Smooth muscle cell (in vitro differentiated cells): ENCODE data around the gene PRSS57. TPM values are rescaled to one million over a fixed set of nuclear protein-coding genes. Genes with fewer than 3 reads are reported as not detected.
A peak's percentile ranks its signal among the peaks of the same experiment; 100 is the strongest.

Experiments used
- DNase-seq: peaks from one replicate; lab custom pipeline; 2025; ENCODE audit not compliant: unreplicated experiment; lab: John Stamatoyannopoulos, UW
- H2AFZ ChIP-seq: fragments of 200-600 bp; sonication (generic); 2 replicates; pipeline ENCODE4 v1.6.0; 2016; ENCODE audit warnings: antibody characterized with exemption, low read depth, mild to moderate bottlenecking
- H3F3A ChIP-seq: fragments of 200-600 bp; sonication (generic); 2 replicates; pipeline ENCODE4 v1.6.0; 2017; ENCODE audit warnings: antibody characterized with exemption, low read depth
- H3K27ac ChIP-seq: fragments of 200-600 bp; sonication (generic); 2 replicates; pipeline ENCODE4 v1.5.1; 2016; ENCODE audit warnings: low read depth, mild to moderate bottlenecking
- H3K27me3 ChIP-seq: fragments of 200-600 bp; sonication (generic); 2 replicates; pipeline ENCODE4 v1.6.1; 2016; ENCODE audit warnings: low read depth, mild to moderate bottlenecking
- H3K36me3 ChIP-seq: fragments of 200-600 bp; sonication (generic); 2 replicates; pipeline ENCODE4 v1.5.1; 2016; ENCODE audit warnings: low read depth
- H3K4me1 ChIP-seq: fragments of 200-600 bp; sonication (generic); 2 replicates; pipeline ENCODE4 v1.5.1; 2016; ENCODE audit warnings: low read depth
- H3K4me2 ChIP-seq: fragments of 200-600 bp; sonication (generic); 2 replicates; pipeline ENCODE4 v1.6.0; 2016; ENCODE audit warnings: mild to moderate bottlenecking
- H3K4me3 ChIP-seq: fragments of 200-600 bp; sonication (generic); 2 replicates; pipeline ENCODE4 v1.5.1; 2016; ENCODE audit warnings: mild to moderate bottlenecking
- H3K79me2 ChIP-seq: fragments of 200-600 bp; sonication (generic); 2 replicates; pipeline ENCODE4 v1.6.0; 2016; ENCODE audit warnings: low read depth, mild to moderate bottlenecking
- H3K9ac ChIP-seq: fragments of 200-600 bp; sonication (generic); 2 replicates; pipeline ENCODE4 v1.6.0; 2016; ENCODE audit warnings: low read depth
- H3K9me3 ChIP-seq: fragments of 200-600 bp; sonication (generic); replicated peaks from 2 replicates; pipeline ENCODE4 v1.5.1; 2016; ENCODE audit warnings: low read depth
- H4K20me1 ChIP-seq: fragments of 200-600 bp; sonication (generic); 2 replicates; pipeline ENCODE4 v1.6.0; 2016; ENCODE audit warnings: low read depth
- CTCF ChIP-seq: fragments of 200-600 bp; sonication (generic); IDR thresholded peaks from 2 replicates; pipeline ENCODE4 v1.5.1; 2017; ENCODE audit warnings: borderline replicate concordance, mild to moderate bottlenecking, antibody characterized with exemption; ENCODE audit not compliant: insufficient read depth, poor library complexity, severe bottlenecking
- WGBS: methylation state at CpG from one replicate; pipeline ENCODE4 v1.1.7; 2016; ENCODE audit warnings: low lambda C conversion rate; 5-methylcytosine and 5-hydroxymethylcytosine counted together
- polyA plus RNA-seq: library from polyadenylated mRNA; unstranded; fragments of >200 nt; fragmentation: Nextera tagmentation; extraction: Ambion mirVana; gene quantifications from 2 replicates; pipeline ENCODE4 v1.2.1, GENCODE V29; 2016
- total RNA-seq: library from RNA; depleted of rRNA; stranded (reverse); fragments of >200 nt; gene quantifications from 2 replicates; pipeline ENCODE4 v1.2.3, GENCODE V29; 2014

Gene PRSS57
- total and polyA plus RNA-seq, 2 experiments from 2014 or later = not detected

- Histone ChIP-seq H3K9ac (no peak overlapping the region), H3K79me2 (no peaks in the 10 kb centered on the region), H3K4me3 (no peak overlapping the region), H3K36me3 (no peaks in the 10 kb centered on the region), H2AFZ (no peak overlapping the region), H3K9me3 (no peaks in the 10 kb centered on the region), H3K4me2 (no peak overlapping the region), H3K27me3 (no peaks in the 10 kb centered on the region), H3F3A (no peaks in the 10 kb centered on the region), H3K4me1 (no peaks in the 10 kb centered on the region), H4K20me1 (no peaks in the 10 kb centered on the region), H3K27ac (no peak overlapping the region)
- no peak for DNase-seq
- no peak for TF ChIP-seq CTCF
- 96% methylated on average over 34 of the region's 70 CpGs for WGBS
Measured at GRCh38 chr19:642767-643727, 52.2 kb downstream of the PRSS57 start.

GRCh38 chr19:641702-642101 is 53.5 kb downstream of the PRSS57 start:
- no peak for DNase-seq
- Histone ChIP-seq H3K27ac (no peak overlapping the region), H2AFZ (no peak overlapping the region), H3F3A (no peaks in the 10 kb centered on the region), H3K79me2 (no peaks in the 10 kb centered on the region), H3K4me2 (no peak overlapping the region), H3K9me3 (no peaks in the 10 kb centered on the region), H3K4me1 (no peaks in the 10 kb centered on the region), H3K9ac (no peak overlapping the region), H4K20me1 (no peaks in the 10 kb centered on the region), H3K4me3 (no peak overlapping the region), H3K36me3 (no peaks in the 10 kb centered on the region), H3K27me3 (no peaks in the 10 kb centered on the region)
- no peak for TF ChIP-seq CTCF
- WGBS = 89% methylated on average over 17 of the region's 17 CpGs

GRCh38 chr19:640606-641189 is 54.6 kb downstream of the PRSS57 start:
- Histone ChIP-seq H2AFZ (no peak overlapping the region), H3K27me3 (no peaks in the 10 kb centered on the region), H3K4me1 (no peaks in the 10 kb centered on the region), H3K79me2 (no peaks in the 10 kb centered on the region), H4K20me1 (no peaks in the 10 kb centered on the region), H3K9ac (no peak overlapping the region), H3K9me3 (no peaks in the 10 kb centered on the region), H3K36me3 (no peaks in the 10 kb centered on the region), H3F3A (no peaks in the 10 kb centered on the region), H3K4me2 (no peak overlapping the region), H3K27ac (no peak overlapping the region), H3K4me3 (no peak overlapping the region)
- TF ChIP-seq CTCF = no peak
- DNase-seq = no peak
- WGBS = 92% methylated on average over 28 of the region's 31 CpGs

GRCh38 chr19:640161-640558 is 55.1 kb downstream of the PRSS57 start:
- no peaks in the 10 kb centered on the region for H3K79me2 ChIP-seq
- no peak overlapping the region for H2AFZ ChIP-seq
- WGBS = 50% methylated on average over 24 of the region's 25 CpGs
- no peaks in the 10 kb centered on the region for H3K36me3 ChIP-seq
- no peak for TF ChIP-seq CTCF
- no peaks in the 10 kb centered on the region for H3K27me3 ChIP-seq
- H3F3A ChIP-seq = no peaks in the 10 kb centered on the region
- no peak overlapping the region for H3K27ac ChIP-seq
- H4K20me1 ChIP-seq = no peaks in the 10 kb centered on the region
- H3K4me3 ChIP-seq = peak overlapping the region; percentile 48
- H3K9ac ChIP-seq = no peak overlapping the region
- H3K4me1 ChIP-seq = no peaks in the 10 kb centered on the region
- H3K9me3 ChIP-seq = no peaks in the 10 kb centered on the region
- peak overlapping the region; percentile 84 for H3K4me2 ChIP-seq
- no peak for DNase-seq
